ENCODE measurements around the gene RAI1. TPM values are rescaled to one million over a fixed set of nuclear protein-coding genes. Genes with fewer than 3 reads are reported as not detected.
"Not testable (repeated sequence)": the region's sequence is repeated elsewhere in the genome, so short reads cannot be mapped to it uniquely, and the experiment has no call there.

The RAI1 gene
- total and polyA plus RNA-seq, 2 of the 13 experiments (the other 11 are each of a cell fraction or from before 2014, with no cell fraction given): 3.4 to 5.2 TPM

DNA sequence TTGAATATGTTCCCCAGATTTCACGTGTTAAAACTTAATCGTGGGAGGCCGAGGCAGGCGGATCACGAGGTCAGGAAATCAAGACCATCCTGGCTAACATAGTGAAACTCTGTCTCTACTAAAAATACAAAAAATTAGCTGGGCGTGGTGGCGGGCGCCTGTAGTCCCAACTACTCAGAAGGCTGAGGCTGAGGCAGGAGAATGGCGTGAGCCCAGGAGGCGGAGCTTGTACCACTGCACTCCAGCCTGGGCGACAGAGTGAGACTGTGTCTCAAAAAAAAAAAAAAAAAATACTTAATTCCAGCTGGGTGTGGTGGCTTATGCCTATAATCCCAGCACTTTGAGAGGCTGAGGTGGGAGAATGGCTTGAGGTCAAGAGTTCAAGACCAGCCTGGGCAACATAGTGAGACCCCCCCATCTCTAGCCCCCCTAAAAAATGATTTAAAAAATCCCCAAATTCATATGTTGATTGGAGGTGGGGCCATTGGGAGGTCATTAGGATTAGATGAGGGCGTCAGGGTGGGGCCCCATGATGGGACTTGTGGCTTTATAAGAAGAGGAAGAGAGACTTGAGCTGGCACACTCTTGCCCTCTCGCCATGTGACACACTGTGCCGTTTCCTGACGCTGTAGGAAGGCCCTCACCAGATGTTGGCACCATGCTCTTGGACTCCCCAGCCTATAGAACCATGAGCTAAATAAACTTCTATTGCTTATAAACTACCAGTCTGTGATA, 45.6 kb upstream of the RAI1 start:
- FAIRE-seq; CTCF ChIA-PET (ENCODE audit: low intra/inter-chr PET ratio, low total read pairs): not testable (repeated sequence)

DNA sequence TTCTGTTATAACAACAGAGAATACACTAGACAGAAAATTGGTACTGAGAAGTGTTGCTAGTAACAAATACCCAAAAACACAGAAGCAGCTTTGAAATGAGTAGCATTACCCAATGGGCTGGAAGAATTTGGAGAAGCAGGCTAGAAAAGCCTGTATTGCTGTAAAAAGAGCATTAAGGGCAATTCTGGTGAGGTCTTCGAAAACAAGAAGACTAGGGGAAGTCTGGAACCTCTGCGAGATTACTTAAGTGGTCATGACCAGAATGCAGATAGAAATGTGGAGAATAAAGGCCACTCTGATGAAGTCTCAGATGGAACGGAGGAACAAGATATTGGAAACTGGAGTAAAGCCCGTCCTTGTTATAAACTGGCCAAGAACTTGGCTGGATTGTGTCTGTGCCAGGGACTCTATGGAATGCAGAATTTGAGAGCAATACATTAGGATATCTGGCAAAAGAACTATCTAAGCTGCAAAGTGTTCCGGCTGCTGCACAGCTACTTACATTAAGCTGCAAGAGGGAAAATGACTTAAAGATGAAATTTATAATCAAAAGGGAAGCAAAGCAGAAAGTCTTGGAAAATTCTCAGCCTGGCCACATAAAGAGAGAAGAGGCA, 44.9 kb upstream of the RAI1 start:
- no peak overlapping the region for H3K9ac ChIP-seq (ENCODE audit: insufficient read depth, low read depth, low read length)
- H3K4me1 ChIP-seq (ENCODE audit: insufficient read depth, low read length): 0 out of 2 replicates have a peak, but pooled peaks cover under 1% of the 10 kb centered on the region
- H3K36me3 ChIP-seq (replicated peaks in 1 of 2; ENCODE audit: control insufficient read depth in 1 of 2, insufficient read depth in 2 of 2, low read length in 2 of 2): no peaks in the 10 kb centered on the region
- no peaks in the 10 kb centered on the region for H3K9me3 ChIP-seq (ENCODE audit: low read length)
- no peaks in the 10 kb centered on the region for H3K79me2 ChIP-seq (ENCODE audit: insufficient read depth, low read length)
- POLR2A ChIA-PET: no interaction called here
- WGBS (ENCODE audit: low lambda C conversion rate): 44% methylated on average over 5 of the region's 5 CpGs
- in situ Hi-C loops (cut with HindIII; ENCODE audit: extremely low pct_ligation_motif_present, low pct_unique_long_range_greater_than_20kb) (no loop called here), intact Hi-C loops (cut with micrococcal nuclease; ENCODE audit: unreplicated experiment) (no loop called here)
- BruUV-seq (replicated peaks): no TSS peak
- FAIRE-seq (no peak), DNase-seq (ENCODE audit: low spot score) (no peak), ATAC-seq (no peak)
- H3K27ac ChIP-seq (ENCODE audit: extremely low read length, insufficient read depth, low read length): no peak overlapping the region
- no peak overlapping the region for H3K4me2 ChIP-seq (ENCODE audit: low read depth, low read length)
- CTCF ChIA-PET (ENCODE audit: low intra/inter-chr PET ratio, low total read pairs): no interaction called here
- peaks cover 1 to 10% of the 10 kb centered on the region in 2 experiments; a peak in 4 of 5 replicates for H3K27me3 ChIP-seq (ENCODE audit: control insufficient read depth in 1 of 2, insufficient read depth in 2 of 2, low read length in 2 of 2)
- H2AFZ ChIP-seq (ENCODE audit: low read length): no peak overlapping the region
- H4K20me1 ChIP-seq (ENCODE audit: insufficient read depth, low read length): no peaks in the 10 kb centered on the region
- no peak overlapping the region for H3K4me3 ChIP-seq (replicated peaks in 1 of 3; ENCODE audit: insufficient read depth in 1 of 3, low read depth in 2 of 3, low read length in 3 of 3)
- TF ChIP-seq, protein P1, sequence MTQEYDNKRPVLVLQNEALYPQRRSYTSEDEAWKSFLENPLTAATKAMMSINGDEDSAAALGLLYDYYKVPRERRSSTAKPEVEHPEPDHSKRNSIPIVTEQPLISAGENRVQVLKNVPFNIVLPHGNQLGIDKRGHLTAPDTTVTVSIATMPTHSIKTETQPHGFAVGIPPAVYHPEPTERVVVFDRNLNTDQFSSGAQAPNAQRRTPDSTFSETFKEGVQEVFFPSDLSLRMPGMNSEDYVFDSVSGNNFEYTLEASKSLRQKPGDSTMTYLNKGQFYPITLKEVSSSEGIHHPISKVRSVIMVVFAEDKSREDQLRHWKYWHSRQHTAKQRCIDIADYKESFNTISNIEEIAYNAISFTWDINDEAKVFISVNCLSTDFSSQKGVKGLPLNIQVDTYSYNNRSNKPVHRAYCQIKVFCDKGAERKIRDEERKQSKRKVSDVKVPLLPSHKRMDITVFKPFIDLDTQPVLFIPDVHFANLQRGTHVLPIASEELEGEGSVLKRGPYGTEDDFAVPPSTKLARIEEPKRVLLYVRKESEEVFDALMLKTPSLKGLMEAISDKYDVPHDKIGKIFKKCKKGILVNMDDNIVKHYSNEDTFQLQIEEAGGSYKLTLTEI (CRISPR knock-in tag; conservative IDR thresholded peaks at IDR 0.05): no peak
- TF ChIP-seq ZFP36L1 (CRISPR knock-in tag; IDR thresholded peaks at IDR 0.05) (no peak), ZNF83 (CRISPR knock-in tag; IDR thresholded peaks at IDR 0.05; ENCODE audit: borderline replicate concordance) (no peak), ZNF207 (IDR thresholded peaks at IDR 0.05; ENCODE audit: borderline replicate concordance) (no peak), ZNF563 (CRISPR knock-in tag; IDR thresholded peaks at IDR 0.05) (no peak), HOXD1 (CRISPR knock-in tag; IDR thresholded peaks at IDR 0.05) (no peak), TBL1XR1 (IDR thresholded peaks at IDR 0.05; ENCODE audit: borderline replicate concordance, low read length, partially characterized antibody) (no peak), THYN1 (CRISPR knock-in tag; IDR thresholded peaks at IDR 0.05; ENCODE audit: borderline replicate concordance, low read depth) (no peak), KDM1A (CRISPR knock-in tag; IDR thresholded peaks at IDR 0.05) (no peak), RARA (CRISPR knock-in tag; IDR thresholded peaks at IDR 0.05) (no peak), RORA (CRISPR knock-in tag; IDR thresholded peaks at IDR 0.05) (no peak)
- TF ChIP-seq, protein P2, sequence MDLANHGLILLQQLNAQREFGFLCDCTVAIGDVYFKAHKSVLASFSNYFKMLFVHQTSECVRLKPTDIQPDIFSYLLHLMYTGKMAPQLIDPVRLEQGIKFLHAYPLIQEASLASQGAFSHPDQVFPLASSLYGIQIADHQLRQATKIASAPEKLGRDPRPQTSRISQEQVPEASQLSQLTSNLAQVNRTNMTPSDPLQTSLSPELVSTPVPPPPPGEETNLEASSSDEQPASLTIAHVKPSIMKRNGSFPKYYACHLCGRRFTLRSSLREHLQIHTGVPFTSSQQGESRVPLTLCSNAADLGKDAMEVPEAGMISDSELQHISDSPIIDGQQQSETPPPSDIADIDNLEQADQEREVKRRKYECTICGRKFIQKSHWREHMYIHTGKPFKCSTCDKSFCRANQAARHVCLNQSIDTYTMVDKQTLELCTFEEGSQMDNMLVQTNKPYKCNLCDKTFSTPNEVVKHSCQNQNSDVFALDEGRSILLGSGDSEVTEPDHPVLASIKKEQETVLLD (CRISPR knock-in tag; IDR thresholded peaks at IDR 0.05; ENCODE audit: low read depth): no peak
- TF ChIP-seq, protein P3, sequence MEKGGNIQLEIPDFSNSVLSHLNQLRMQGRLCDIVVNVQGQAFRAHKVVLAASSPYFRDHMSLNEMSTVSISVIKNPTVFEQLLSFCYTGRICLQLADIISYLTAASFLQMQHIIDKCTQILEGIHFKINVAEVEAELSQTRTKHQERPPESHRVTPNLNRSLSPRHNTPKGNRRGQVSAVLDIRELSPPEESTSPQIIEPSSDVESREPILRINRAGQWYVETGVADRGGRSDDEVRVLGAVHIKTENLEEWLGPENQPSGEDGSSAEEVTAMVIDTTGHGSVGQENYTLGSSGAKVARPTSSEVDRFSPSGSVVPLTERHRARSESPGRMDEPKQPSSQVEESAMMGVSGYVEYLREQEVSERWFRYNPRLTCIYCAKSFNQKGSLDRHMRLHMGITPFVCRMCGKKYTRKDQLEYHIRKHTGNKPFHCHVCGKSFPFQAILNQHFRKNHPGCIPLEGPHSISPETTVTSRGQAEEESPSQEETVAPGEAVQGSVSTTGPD (CRISPR knock-in tag; IDR thresholded peaks at IDR 0.05): no peak

More for the DNA sequence above, 45.6 kb upstream of the RAI1 start:
- H3K27ac ChIP-seq (ENCODE audit: extremely low read length, insufficient read depth, low read length); H3K9ac ChIP-seq (ENCODE audit: insufficient read depth, low read depth, low read length); H3K9me3 ChIP-seq (ENCODE audit: low read length); H2AFZ ChIP-seq (ENCODE audit: low read length); POLR2A ChIA-PET; BruUV-seq (replicated peaks); H3K4me1 ChIP-seq (ENCODE audit: insufficient read depth, low read length); H3K4me3 ChIP-seq (replicated peaks in 1 of 3; ENCODE audit: insufficient read depth in 1 of 3, low read depth in 2 of 3, low read length in 3 of 3); ATAC-seq; H3K4me2 ChIP-seq (ENCODE audit: low read depth, low read length); DNase-seq (ENCODE audit: low spot score); H3K36me3 ChIP-seq (replicated peaks in 1 of 2; ENCODE audit: control insufficient read depth in 1 of 2, insufficient read depth in 2 of 2, low read length in 2 of 2); H3K79me2 ChIP-seq (ENCODE audit: insufficient read depth, low read length); H4K20me1 ChIP-seq (ENCODE audit: insufficient read depth, low read length); H3K27me3 ChIP-seq (ENCODE audit: control insufficient read depth in 1 of 2, insufficient read depth in 2 of 2, low read length in 2 of 2); intact Hi-C loops (cut with micrococcal nuclease; ENCODE audit: unreplicated experiment); in situ Hi-C loops (cut with HindIII; ENCODE audit: extremely low pct_ligation_motif_present, low pct_unique_long_range_greater_than_20kb): not testable (repeated sequence)
- 48% methylated on average over 15 of the region's 15 CpGs for WGBS (ENCODE audit: low lambda C conversion rate)

Data from HepG2 (cell line).